GM19023 (cell line): ENCODE results near the gene IDI2.
"Not testable (repeated sequence)": the region's sequence is repeated elsewhere in the genome, so short reads cannot be mapped to it uniquely, and the experiment has no call there.

Experiments
- ATAC-seq: cut with Tn5 transposase; IDR thresholded peaks from one replicate; pipeline ENCODE4 v1.9.1; 2021; ENCODE audit warnings: mild to moderate bottlenecking, moderate library complexity; ENCODE audit not compliant: unreplicated experiment

IDI2 gene

DNA sequence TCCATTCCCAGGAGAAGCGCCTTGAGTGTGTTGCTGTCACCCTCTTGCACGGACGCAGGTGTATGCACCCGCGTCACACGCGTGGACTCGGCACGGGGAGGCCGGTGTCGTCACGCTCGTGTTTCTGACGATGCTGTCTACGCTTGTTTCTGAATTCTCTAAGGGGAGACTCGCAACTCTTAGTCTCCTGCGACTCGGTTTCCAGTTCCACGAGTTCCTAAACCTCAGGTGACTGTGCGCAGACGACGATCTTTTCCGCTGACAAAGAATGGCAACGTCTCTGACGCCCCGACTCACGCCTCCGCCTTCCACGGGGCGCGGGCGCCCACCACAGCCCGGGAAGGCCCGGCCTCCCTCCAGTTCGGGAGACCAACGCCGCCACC is 22.7 kb upstream of the IDI2 start:
- no peak for ATAC-seq

DNA sequence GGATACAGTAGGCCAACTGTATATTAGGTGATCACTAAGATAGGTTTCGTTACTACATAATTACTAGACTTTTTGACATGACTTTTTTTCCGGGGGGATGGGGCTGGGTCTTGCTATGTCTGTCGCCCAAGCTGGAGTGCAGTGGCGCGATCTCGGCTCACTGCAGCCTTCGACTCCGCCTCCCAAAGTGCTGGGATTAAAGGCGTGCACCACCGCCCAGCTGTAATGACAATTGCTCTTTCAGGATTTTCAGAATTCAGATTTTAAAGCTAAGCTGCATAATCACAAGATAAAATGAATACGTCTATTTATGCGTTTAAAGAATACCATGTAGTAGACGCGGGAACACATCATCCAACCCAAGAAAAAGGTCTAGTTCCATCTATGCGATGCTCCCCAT is 22.3 kb upstream of the IDI2 start:
- ATAC-seq: no peak

DNA sequence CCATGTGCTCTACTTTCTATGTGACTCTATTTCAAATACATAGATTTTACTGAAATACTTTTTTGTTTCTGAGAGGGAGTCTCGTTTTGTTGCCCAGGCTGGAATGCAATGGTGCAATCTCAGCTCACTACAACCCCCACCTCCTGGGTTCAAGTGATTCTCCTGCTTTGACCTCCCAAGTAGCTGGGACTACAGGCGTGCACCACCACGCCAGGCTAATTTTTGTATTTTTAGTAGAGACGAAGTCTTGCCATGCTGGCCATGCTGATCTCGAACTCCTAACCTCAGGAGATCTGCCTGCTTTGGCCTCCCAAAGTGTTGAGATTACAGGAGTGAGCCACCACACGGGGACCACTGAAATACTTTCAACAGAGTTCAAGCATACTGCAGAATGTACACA is 19.8 kb upstream of the IDI2 start:
- ATAC-seq: no peak

DNA sequence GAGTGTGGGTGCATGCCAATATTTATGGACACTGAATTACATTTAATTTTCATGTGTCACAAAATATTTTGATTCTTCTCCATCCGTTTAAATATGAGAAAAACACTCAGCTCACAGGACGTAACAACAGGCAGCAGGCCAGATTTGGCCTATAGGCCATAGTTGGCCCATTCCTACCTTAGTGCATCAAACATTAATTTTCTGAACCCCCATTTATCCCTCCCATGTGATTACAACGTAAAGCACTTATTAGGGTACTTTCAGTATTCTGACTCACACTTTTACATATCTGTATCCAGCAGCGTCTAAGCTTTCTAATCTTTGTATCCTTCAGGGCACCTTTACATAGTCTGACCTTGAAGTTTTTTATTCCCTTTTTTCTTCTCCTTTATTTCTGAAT is 19.3 kb upstream of the IDI2 start:
- ATAC-seq: no peak

DNA sequence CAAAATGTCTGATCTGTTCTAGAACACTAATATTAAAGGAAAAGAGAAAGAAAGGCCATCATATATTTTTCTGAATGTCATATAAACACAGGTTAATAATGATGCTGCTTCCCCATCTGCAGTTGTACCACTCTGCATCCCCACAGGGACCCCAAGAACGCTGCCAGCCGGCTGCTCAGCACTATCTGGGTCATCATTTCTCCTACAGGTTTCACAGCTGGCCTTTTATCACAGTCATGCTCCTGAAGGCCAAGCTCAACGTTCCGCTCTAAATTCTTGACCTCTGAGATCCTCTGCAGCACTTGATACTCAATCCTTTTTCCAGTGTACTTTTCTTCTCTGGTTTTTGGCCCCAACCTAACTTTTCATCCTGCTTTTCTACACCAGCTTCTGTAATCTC is 18.5 kb upstream of the IDI2 start:
- ATAC-seq: no peak

DNA sequence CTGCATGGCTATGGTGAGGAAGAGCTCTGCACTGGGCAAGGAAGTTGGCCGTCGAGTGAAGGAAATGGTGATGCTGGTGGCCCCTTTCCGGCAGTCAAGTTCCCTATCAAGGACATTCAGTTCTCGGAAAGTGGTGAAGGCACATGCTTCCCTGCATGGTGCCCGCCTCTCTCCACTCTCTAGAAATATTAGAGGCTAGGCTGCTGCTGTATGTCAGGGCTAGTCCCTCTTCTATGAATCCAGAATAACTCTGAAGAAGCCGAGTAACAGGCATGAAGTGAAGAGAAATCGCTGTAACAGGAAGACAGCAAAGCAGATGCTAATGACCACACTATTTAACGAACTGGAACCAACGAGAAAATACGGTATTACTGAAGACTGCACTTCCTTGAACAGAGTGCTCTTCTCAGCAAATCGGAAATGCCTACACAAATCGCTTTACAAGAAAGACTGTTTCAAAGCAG is 17.9 kb upstream of the IDI2 start:
- ATAC-seq: peak; percentile 50

DNA sequence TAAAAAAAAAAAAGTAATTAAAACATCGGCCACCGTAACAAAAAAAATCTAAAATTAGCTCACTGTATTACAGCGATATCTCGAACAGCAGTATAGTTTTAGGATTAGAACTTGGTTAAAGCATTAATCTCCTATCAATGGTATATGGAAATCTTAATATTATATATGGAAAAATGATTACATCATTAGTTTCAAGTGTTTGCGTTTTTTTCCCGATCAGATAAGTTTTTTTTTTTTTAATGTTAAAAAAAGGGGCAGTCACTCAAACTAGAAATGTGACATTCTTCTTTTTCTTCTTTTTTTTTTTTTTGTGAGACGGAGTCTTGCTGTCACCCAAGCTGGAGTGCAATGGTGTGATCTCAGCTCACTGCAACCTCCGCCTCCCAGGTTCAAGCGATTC is 15.9 kb upstream of the IDI2 start:
- ATAC-seq: no peak

DNA sequence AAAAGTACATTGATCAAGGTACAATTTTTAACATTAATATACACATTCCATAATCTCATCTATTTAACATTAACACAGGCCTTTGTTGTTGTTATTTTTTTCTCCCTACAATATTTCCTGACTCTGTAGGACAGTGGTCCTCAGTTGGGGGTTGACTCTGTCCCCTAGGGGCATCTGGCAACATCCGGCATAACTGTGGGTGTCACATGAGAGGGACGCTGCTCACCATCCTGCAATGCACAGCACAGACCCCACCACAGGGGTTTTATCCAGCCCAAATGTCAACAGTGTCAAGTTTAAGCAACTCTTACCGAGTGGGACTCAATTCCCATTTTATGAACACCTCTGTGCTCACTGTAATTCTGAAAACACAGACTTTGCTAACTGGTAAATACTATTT is 14.5 kb upstream of the IDI2 start:
- no peak for ATAC-seq

DNA sequence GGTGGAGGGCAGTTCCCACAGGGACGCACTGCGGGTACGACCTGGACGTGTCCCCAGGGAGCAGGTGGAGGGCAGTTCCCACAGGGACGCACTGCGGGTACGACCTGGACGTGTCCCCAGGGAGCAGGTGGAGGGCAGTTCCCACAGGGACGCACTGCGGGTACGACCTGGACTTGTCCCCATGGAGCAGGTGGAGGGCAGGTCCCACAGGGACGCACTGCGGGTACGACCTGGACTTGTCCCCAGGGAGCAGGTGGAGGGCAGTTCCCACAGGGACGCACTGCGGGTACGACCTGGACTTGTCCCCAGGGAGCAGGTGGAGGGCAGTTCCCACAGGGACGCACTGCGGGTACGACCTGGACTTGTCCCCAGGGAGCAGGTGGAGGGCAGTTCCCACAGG is 13.1 kb upstream of the IDI2 start:
- ATAC-seq: not testable (repeated sequence)

DNA sequence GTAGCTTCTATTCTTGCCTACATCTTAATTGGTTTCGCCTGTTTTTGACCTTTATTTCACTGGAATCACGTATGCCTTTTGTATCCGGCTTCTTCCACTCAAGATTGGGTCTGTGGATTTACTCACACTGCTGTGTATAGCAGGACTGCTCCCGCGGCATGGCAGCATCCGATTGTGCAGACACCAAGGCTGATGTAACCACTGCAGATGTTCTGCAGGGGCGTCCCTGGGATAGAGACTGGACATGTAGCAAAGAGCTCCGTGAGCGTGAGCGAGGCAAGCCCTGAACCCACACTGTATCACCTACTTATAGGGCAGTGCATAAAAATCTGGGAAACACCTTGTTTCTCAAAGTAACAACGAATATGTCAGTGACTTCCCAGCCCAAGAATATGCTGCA is 11.4 kb upstream of the IDI2 start:
- ATAC-seq: no peak

DNA sequence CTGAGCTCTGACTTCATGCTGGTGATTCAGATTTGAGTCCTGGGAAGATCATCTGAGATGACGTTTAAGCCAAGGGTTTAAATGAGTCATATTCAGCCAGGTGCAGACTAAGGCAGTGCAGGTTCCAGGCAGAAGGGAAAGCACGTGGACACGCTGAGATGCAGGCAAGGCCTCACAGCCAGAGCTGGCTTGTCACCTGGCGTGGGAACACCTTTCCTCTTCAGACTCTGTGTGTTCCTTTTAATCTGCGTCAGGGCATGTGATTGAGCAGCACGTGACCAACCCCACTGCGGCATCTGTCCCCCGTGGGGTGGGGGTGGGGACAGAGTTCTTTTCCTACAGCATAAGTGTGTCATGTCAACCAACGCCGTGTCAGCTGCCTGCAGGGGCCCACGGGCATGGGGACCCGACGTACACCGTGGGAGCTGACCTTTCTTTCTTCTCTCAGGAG is 10.7 kb upstream of the IDI2 start:
- peak; percentile 87 for ATAC-seq

DNA sequence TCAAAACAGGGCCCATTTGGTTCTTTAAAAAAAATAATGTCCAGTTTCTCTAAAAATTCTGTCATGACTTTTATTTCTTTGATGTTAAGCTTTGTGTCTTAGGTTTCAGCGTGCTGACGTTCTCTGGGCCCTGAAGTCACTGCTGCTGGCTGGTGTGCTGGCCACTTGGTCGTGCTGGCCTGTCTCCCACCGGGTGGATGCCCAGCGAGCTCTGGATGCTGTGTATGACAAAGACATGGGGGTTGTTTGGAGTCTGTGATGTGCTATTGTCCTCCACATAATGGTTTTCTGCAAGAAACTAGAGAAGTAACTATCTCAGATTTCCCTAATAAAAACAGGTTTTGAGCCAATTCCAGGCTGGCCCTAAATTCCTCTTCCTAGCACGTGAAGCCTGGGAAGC is 9.5 kb upstream of the IDI2 start:
- ATAC-seq: no peak

DNA sequence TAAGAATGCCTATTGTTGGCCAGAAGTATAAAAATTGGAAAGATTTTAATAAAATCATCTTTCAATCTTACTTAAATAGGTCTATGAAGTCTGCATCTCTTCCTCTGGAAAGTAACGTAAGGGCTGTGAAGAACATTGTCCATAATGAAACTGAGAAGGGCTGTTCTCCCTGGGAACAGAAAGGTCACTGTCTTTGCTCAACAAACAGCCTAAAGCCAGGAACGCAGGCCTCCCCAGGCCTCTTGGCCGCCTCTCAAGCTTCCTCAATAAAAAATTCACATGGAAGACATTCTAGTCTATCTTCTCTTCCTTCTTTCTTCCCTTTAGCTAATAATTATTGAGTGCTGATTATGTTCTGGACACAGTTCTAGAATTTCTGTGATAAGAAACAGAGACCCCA is 9.1 kb upstream of the IDI2 start:
- no peak for ATAC-seq

DNA sequence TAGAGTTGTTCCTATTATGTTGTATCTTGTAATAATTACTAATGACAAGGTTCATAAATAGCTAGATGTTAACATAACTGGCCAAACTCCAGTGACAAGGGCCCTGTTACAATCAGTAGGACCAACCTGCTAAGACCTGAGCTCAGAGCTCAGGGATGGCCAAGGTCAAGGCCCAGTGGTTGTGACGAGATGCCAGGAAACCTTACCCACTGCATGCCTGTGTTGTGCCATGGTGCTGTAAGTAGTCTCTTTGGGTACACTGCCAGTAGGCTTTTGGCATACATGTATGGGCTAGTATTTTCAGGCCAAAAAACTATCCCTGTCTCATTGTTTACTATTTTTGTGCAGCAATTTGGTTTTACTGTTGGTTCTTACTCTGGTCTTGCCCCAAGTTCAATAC is 7.9 kb upstream of the IDI2 start:
- no peak for ATAC-seq

DNA sequence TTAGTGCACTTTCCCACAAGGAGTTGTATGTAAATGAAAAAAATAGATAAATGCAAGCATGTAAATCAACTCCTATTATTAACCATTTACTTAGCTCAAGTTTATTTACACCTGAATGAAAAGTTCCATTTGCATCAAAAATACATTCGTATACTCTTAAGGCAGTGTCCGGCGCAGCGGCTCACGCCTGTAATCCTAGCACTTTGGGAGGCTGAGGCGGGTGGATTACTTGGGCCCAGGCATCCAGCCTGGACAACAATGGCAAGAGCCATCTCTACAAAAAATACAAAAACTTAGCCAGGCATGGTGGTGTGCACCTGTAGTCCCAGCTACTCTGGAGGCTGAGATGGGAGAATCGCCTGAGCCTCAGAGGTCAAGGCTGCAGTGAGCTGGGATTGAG is 4.2 kb upstream of the IDI2 start:
- no peak for ATAC-seq

DNA sequence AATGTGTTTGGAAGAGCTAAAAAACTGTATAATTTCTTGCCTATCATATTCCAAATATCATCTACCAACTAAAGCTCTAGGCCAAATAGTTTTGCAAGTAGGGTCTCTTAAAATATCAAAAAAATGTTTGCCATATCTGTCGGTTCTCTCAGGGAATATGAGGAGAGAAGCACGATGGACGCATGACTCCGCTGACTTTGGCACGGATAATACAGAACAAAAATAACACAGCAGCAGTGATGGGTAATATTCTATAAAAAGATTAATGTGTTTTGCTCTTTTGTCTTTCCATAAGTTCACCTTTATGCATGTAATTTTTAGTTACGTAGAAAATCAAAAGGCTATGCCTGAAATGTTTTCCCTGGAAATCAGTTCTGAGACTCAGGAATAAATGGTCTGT is 919 bp upstream of the IDI2 start:
- no peak for ATAC-seq

DNA sequence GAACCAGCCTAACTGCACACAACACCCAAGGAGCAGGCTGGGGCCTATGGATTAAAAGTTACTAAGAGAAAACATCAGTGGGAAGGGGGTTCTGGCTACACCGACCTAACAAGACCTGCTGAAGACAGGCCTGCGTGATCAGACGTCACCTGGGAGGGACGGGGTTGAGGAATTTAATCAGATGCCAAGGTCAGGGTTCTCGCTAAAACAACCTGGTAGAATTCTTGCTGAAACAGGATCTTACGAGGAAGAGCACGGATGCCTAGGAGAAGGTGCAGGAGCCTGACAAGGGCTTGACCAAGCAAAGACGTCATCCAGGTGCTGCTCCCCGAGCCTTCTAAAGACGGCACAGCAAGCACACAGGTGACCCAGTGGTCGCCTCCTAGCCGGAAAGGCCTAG is 1.6 kb downstream of the IDI2 start:
- ATAC-seq: no peak

DNA sequence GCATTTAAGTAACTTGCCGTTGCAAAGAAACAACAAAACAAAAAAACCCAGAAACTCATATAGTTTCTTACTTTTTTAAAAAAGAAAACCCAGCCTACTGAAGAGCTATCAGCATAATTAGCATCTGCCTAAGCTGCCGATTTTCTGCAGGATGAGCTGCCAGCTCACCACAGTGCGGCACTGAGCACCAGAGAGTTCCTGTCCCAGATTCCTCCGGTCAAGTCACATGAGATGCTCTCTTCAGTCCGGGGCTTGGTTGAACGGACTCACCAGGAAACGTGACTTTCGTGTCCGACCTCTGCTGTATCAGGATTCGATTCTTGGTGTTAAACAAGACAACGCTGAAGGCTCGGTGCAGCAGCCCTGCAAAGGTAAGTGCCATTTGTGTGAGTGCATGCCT is 3.2 kb downstream of the IDI2 start:
- no peak for ATAC-seq

DNA sequence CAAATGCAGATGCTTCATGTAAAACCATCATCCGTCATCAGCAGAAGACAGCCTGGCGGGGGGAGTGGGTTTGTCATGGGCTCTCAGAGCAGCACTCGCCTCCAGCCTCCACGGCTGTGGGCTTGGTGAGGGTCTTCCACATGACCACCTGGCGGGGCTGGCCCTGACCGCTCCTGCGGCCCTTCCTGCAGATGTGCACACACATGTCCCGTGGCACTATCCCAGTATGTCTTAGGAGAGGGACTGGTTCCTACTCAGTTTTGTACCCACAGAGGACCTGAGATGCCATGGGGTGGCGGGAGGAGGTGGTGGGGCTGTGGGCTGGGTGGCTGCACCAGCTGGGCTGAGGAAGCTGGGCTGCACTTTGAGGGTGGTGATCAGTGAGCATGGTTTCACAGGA is 4.7 kb downstream of the IDI2 start:
- ATAC-seq: no peak

DNA sequence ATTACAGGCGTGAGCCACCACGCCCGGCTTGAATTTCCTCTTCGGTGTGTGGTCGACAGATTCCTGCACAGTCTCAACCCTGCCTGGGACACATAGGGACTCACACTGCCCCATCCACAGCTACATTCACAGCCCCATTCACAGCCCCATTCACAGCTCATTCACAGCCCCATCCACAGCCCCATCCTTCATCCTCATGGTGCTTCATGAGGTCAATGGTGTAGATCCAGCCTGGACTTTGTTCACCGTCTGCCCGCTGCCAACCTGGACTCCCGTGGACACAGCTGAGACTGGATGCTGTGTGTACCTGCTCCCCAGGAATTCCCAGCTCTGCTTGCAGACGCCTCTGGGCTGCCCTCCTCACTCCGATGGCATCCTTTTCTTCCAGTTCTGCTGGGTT is 5.2 kb downstream of the IDI2 start:
- ATAC-seq: no peak

DNA sequence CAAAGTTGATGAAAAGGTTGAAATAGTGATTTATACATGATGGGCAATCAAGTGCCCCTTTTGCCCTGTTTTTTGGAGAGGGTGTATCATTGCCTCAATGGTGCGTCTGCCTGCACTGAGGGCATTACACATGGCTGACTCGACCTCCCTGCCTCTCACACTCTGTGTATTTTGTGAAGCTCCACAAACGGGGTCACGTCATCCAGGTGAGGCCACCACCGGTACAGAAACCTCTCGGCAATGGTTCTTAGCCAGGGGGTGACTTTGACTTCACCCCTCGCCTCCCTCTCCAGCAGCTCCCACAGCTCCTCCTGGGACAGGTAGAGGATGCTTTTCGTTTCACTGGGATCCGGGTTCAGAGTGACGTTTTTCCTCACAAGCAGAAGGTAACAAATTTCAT is 6.3 kb downstream of the IDI2 start:
- ATAC-seq: no peak

DNA sequence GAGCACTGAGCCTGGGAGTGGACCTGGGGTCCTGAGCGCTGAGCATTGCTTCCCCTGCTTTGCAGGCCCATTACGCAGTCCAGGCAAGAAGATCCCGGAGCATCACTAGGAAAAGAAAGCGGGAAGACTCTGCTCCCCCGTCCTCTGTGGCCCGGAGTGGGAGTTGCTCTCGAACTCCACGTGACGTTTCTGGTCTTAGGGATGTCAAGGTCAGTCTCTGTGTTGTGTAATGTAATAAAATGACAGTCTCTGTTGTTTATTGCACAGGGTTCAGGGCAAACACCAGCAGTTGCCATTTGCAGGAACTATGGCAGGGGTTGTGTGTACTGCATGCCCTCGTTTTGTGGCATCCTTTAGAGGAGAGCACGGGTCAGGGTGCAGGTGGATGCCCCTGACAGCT is 10.0 kb downstream of the IDI2 start:
- no peak for ATAC-seq

DNA sequence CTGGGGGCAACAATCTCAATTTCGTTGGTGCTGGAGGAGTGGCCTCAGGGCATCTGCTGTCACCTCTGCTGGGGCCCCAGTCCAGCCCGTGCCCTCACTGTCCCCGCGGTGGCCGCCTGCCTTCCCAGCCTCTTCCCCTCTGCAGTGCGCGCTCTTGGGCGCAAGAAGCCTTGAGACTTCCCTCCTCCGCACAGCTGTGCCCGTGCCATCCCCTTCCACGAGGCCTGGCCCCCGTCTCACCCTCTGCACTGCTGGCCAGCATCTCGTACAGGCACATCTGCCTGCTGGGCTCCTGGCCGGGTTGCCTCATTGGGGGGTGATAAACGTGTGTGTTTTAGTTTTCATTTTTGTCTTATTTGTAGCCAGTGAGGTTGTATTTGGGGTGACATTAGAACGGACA is 14.0 kb downstream of the IDI2 start:
- no peak for ATAC-seq

DNA sequence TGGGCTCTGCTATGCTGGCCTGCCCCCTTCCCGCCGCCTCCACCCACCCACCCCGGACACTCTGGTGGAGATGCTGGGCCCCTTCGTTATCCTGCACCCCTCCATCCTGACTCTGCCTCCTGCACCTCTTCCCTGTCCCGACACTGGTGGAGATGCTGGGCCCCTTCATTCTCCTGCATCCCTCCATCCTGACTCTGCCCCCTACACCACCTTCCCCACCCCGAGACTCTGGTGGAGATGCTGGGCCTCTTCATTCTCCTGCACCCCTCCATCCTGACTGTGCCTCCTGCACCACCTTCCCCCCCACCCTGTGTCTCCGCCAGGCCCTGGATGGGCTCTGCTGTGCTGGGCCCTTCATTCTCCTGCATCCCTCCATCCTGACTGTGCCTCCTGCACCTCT is 15.0 kb downstream of the IDI2 start:
- no peak for ATAC-seq
